Parathyroid adenoma (tissue), 2 donors: Measurements from ENCODE around the gene RTL1.

Source experiments
- H2AFZ ChIP-seq: fragments of 300-600 bp; sonication (generic); one replicate; pipeline ENCODE4 v1.7.0; 2017; ENCODE audit warnings: antibody characterized with exemption, mild to moderate bottlenecking
- H3K27ac ChIP-seq: fragments of 300-600 bp; sonication (generic); one replicate; pipeline ENCODE4 v1.7.0; 2017
- H3K27me3 ChIP-seq: fragments of 300-600 bp; sonication (generic); one replicate; pipeline ENCODE4 v1.7.0; 2017; ENCODE audit warnings: low read length; ENCODE audit not compliant: control insufficient read depth, insufficient read depth
- H3K36me3 ChIP-seq: fragments of 300-600 bp; sonication (generic); one replicate; pipeline ENCODE4 v1.7.0; 2017; ENCODE audit warnings: low read length; ENCODE audit not compliant: control insufficient read depth, insufficient read depth
- H3K4me1 ChIP-seq: fragments of 300-600 bp; sonication (generic); one replicate; pipeline ENCODE4 v1.7.0; 2017; ENCODE audit warnings: control low read depth
- H3K4me2 ChIP-seq: fragments of 300-600 bp; sonication (generic); one replicate; pipeline ENCODE4 v1.7.0; 2017; ENCODE audit warnings: low read length
- H3K4me3 ChIP-seq: fragments of 300-600 bp; sonication (generic); one replicate; pipeline ENCODE4 v1.7.0; 2017; ENCODE audit warnings: low read depth, low read length
- H3K79me2 ChIP-seq: fragments of 300-600 bp; sonication (generic); one replicate; pipeline ENCODE4 v1.7.0; 2017; ENCODE audit warnings: control low read depth
- H3K9ac ChIP-seq: fragments of 300-600 bp; sonication (generic); one replicate; pipeline ENCODE4 v1.7.0; 2017; ENCODE audit warnings: mild to moderate bottlenecking
- H3K9me3 ChIP-seq: fragments of 300-600 bp; sonication (generic); one replicate; pipeline ENCODE4 v1.7.0; 2017; ENCODE audit warnings: low read length; ENCODE audit not compliant: control insufficient read depth
- CTCF ChIP-seq: fragments of 300-600 bp; sonication (generic); IDR thresholded peaks from one replicate; pipeline ENCODE4 v1.7.0; 2017; ENCODE audit warnings: antibody characterized with exemption, mild to moderate bottlenecking
- donor health status: primary hyperparathyroidism.

Gene RTL1

GRCh38 chr14:100872259-100873095 lies 31.0 kb downstream of the RTL1 start:
- no peak overlapping the region for H3K27ac ChIP-seq
- no peaks in the 10 kb centered on the region for H3K27me3 ChIP-seq
- H2AFZ ChIP-seq, result no peak overlapping the region
- no peak overlapping the region for H3K4me3 ChIP-seq
- no peaks in the 10 kb centered on the region for H3K4me1 ChIP-seq
- H3K36me3 ChIP-seq, result no peaks in the 10 kb centered on the region
- H3K79me2 ChIP-seq, result no peaks in the 10 kb centered on the region
- H3K9me3 ChIP-seq, result no peaks in the 10 kb centered on the region
- H3K9ac ChIP-seq, result no peak overlapping the region
- no peak overlapping the region for H3K4me2 ChIP-seq
- no peak for TF ChIP-seq CTCF

GRCh38 chr14:100871234-100872186 lies 32.0 kb downstream of the RTL1 start:
- Histone ChIP-seq H3K4me3 (no peak overlapping the region), H3K79me2 (no peaks in the 10 kb centered on the region), H3K9me3 (no peaks in the 10 kb centered on the region), H3K27me3 (no peaks in the 10 kb centered on the region), H3K4me1 (no peaks in the 10 kb centered on the region), H3K36me3 (no peaks in the 10 kb centered on the region), H3K4me2 (no peak overlapping the region), H3K27ac (no peak overlapping the region), H2AFZ (no peak overlapping the region), H3K9ac (no peak overlapping the region)
- no peak for TF ChIP-seq CTCF

- Histone ChIP-seq H3K36me3 (no peaks in the 10 kb centered on the region), H2AFZ (no peak overlapping the region), H3K9me3 (no peaks in the 10 kb centered on the region), H3K4me3 (no peak overlapping the region), H3K79me2 (no peaks in the 10 kb centered on the region), H3K4me2 (no peak overlapping the region), H3K27me3 (no peaks in the 10 kb centered on the region), H3K27ac (no peak overlapping the region), H3K9ac (no peak overlapping the region), H3K4me1 (no peaks in the 10 kb centered on the region)
- TF ChIP-seq CTCF, result no peak
Measured at GRCh38 chr14:100868621-100869370, 34.7 kb downstream of the RTL1 start.

GRCh38 chr14:100867631-100868315 lies 35.7 kb downstream of the RTL1 start:
- H3K9ac ChIP-seq, result no peak overlapping the region
- no peak overlapping the region for H3K4me3 ChIP-seq
- no peak for TF ChIP-seq CTCF
- H2AFZ ChIP-seq, result no peak overlapping the region
- H3K9me3 ChIP-seq, result no peaks in the 10 kb centered on the region
- no peak overlapping the region for H3K27ac ChIP-seq
- no peak overlapping the region for H3K4me2 ChIP-seq
- H3K4me1 ChIP-seq, result no peaks in the 10 kb centered on the region
- H3K27me3 ChIP-seq, result no peaks in the 10 kb centered on the region
- no peaks in the 10 kb centered on the region for H3K79me2 ChIP-seq
- H3K36me3 ChIP-seq, result no peaks in the 10 kb centered on the region
